GM21367 (cell line): Measurements from ENCODE around the gene PTPN13.

Experiments used
- ATAC-seq: cut with Tn5 transposase; IDR thresholded peaks from one replicate; pipeline ENCODE4 v1.9.1; 2021; ENCODE audit not compliant: unreplicated experiment

Gene PTPN13

DNA sequence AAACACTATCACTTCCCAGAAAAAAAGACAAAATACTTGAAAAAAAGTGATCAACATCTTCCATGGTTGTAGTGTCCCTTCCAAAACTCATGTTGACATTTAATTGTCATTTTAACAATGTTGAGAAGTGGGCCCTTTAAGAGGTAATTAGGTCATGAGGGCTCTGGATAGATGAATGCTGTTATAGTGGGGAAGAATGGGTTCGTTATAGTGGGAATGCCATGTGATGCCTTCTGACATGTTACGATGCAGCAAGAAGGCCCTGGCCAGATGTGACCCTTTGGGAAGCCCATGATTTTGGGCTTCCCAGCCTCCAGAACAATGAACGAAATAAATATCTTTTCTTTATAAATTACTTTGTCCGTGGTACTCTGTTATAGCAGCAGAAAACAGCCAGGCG is 259.1 kb downstream of the PTPN13 start:
- no peak for ATAC-seq

- ATAC-seq = no peak
Observed at GRCh38 chr4:86855572-86855971, 261.5 kb downstream of the PTPN13 start.

DNA sequence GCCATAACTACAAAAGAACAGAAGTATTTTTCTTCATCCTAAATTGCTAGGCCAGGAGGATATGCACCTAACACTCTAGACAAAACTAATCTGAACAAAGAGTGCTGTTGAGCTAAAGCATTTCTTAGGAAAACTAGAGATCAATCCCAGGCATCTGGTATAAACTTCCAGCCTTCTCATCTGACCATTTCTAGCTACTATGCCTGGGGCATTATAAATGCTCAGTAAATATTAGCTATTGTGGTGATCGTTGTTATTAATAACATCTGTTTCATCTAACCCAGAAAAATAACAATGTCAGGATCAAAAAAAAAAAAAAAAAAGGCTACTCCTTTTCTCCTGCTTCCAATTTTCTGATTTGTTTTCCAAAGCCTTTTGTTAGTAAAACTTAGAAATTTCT is 262.8 kb downstream of the PTPN13 start:
- no peak for ATAC-seq

DNA sequence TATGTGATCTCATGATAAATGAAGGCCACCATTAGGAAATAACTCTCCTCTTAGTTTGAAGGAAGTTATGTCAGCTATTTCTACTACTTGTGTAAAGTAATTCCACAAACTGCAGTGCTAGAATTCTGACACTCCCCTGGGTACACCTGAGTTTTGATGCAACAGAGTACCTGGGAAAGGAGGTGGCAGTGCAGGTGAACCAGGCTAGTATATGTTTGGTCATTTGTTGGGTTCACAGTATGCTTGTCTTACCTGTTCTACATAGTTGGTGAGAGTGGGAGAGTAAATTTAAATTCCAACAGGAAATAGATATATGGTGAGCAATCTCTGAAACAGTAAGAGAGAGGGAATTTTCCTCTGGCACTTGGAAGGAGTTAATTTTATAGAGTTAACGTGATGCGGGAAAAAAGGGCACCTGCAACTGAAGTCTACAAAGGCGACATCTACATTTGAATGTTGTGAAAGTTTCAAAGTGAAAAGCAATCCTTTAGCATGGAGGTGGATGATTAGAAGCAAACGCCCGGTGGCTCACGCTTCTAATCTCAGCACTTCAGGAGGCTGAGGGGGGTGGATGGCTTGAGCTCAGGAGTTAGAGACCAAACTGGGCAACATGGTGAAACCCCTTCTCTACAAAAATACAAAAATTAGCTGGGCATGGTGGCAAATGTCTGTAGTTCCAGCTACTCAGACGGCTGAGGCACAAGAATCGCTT is 263.4 kb downstream of the PTPN13 start:
- ATAC-seq = no peak
